ENCODE results near the gene GRM5. TPM values are rescaled to one million over a fixed set of nuclear protein-coding genes. Genes with fewer than 3 reads are reported as not detected.
"Not testable (repeated sequence)": the region's sequence is repeated elsewhere in the genome, so short reads cannot be mapped to it uniquely, and the experiment has no call there.

Gene GRM5
- total RNA-seq, 2 experiments from 2014 or later = not detected

DNA sequence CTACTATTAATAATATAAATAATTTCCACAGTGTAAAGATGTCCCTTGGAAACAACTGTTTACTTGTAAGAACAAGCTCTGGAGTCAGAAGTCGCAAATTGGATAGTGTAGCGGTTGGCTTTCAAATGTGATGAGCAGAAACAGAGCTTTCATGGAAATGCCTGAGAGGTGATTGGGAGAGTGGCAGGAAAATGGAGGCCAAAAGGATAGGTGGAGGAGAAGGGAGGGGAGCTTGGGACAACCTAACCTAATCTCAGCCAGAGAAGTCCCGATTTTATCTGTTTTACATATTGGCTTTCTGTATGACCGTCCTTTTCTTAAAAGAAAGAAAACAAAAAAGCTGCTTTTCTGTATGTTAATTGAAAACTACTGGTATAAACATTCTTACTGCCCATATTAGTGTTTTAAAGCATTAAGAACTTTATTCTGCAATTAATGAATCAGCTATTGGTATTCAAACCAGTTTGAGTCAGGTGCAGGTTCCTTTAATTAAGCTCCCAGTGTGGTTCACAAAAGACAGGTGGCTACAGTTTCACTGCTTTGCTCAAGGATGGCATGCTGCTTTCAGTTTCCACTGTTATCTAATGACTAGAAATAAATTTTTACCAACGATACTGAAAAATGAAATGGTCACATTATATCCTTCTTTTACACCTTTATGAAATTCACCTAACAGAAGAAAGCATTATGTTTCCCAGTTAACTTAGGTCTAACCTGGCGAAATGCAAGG, 117.8 kb downstream of the GRM5 start:
- H3K36me3 Mint-ChIP-seq; H3K27me3 Mint-ChIP-seq; CTCF ChIA-PET; H3K27ac Mint-ChIP-seq; DNase-seq; H3K9me3 Mint-ChIP-seq (ENCODE audit: low read depth); H3K4me1 Mint-ChIP-seq; H3K4me3 Mint-ChIP-seq; ATAC-seq: not testable (repeated sequence)

DNA sequence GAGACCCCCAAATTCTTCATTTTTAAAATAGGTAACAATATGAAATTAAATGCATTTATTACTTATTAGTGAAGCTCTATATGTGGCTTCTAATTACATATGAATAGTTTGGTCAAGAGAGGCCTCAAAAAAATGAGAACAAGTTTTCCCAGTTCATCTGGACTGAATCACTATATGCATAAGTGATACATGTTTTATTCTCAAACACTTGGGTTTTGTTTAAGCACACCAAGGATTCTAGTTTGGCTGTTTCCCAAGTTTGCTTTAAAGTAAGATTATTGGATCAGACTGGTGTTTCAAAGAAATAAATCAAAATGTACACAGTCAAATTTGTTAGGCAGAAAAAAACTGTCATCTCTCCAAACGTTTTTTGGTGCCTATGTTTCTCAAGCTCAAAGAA, 136.1 kb downstream of the GRM5 start:
- H3K36me3 Mint-ChIP-seq; H3K27ac Mint-ChIP-seq; DNase-seq; CTCF ChIA-PET; H3K4me1 Mint-ChIP-seq; ATAC-seq; H3K4me3 Mint-ChIP-seq; H3K27me3 Mint-ChIP-seq; H3K9me3 Mint-ChIP-seq (ENCODE audit: low read depth): not testable (repeated sequence)

DNA sequence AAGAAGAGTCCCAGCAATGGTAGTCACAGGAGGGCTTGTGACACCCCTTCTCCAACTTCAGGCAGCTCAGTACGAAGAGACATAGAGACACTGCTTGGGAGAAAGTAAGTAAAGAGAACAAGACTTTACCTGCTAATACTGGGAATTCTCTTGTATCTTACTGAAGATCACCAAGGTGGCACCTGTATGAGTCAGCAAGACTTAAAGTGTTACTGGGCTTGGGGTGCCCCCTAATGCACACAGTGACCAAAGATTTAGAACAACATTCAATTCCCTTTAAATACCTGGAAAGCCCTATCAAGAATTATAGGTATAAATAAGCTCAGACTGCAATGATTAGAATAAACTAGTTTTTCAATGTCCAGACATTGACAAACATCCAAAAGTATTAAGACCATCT, 148.7 kb downstream of the GRM5 start:
- H3K36me3 Mint-ChIP-seq; H3K9me3 Mint-ChIP-seq (ENCODE audit: low read depth); H3K27me3 Mint-ChIP-seq; H3K27ac Mint-ChIP-seq; H3K4me1 Mint-ChIP-seq; ATAC-seq; H3K4me3 Mint-ChIP-seq; DNase-seq; CTCF ChIA-PET: not testable (repeated sequence)

DNA sequence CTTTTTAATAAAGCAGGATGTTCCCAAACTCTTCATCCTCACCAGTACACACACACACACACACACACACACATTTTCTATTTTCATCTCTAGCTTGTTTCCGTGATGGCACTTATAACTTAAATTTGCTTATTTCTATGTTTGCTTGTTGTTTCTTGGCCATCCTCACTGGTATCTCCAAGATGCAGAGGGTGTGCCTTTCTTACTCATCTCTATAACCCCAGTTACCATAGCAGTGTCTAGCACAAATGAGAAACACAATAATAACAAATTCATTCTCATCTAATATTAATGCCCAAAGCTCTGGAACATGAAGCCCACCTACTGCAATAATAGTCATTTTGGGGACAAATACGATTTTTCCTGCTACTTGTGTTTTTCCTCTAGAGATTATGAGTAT, 156.3 kb downstream of the GRM5 start:
- ATAC-seq = no peak
- H3K36me3 Mint-ChIP-seq = no peaks in the 10 kb centered on the region
- H3K9me3 Mint-ChIP-seq (ENCODE audit: low read depth) = no peaks in the 10 kb centered on the region
- H3K27me3 Mint-ChIP-seq = no peaks in the 10 kb centered on the region
- DNase-seq = no peak
- CTCF ChIA-PET = no interaction called here
- H3K4me1 Mint-ChIP-seq = no peaks in the 10 kb centered on the region
- H3K27ac Mint-ChIP-seq = no peak overlapping the region
- H3K4me3 Mint-ChIP-seq = no peak overlapping the region

DNA sequence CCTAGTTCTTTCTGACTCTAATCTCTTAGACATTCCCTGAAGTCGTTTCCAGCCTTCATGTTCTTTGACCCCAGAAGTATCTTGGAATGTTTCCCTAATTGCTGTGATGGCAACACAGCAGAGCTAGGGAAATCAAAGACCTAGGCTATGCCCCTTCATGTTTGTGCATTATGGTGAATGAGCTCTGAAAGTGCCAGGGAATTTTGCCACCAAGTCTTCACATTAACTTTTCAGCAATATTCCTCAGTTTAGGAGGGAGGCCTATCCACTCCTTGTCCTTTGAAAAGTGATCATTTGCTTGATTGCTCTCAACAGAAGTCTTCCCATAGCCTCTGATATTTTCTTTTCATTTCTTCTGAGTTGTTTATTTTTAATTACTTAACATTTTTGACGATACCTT, 164.3 kb downstream of the GRM5 start:
- H3K36me3 Mint-ChIP-seq; H3K9me3 Mint-ChIP-seq (ENCODE audit: low read depth); ATAC-seq; H3K27ac Mint-ChIP-seq; H3K4me1 Mint-ChIP-seq; H3K27me3 Mint-ChIP-seq; DNase-seq; H3K4me3 Mint-ChIP-seq; CTCF ChIA-PET: not testable (repeated sequence)

- H3K36me3 Mint-ChIP-seq; DNase-seq; ATAC-seq; H3K9me3 Mint-ChIP-seq (ENCODE audit: low read depth); CTCF ChIA-PET; H3K27me3 Mint-ChIP-seq; H3K4me3 Mint-ChIP-seq; H3K4me1 Mint-ChIP-seq; H3K27ac Mint-ChIP-seq: not testable (repeated sequence)
These were observed 176.9 kb downstream of the GRM5 start for GRCh38 chr11:88888855-88889254.

DNA sequence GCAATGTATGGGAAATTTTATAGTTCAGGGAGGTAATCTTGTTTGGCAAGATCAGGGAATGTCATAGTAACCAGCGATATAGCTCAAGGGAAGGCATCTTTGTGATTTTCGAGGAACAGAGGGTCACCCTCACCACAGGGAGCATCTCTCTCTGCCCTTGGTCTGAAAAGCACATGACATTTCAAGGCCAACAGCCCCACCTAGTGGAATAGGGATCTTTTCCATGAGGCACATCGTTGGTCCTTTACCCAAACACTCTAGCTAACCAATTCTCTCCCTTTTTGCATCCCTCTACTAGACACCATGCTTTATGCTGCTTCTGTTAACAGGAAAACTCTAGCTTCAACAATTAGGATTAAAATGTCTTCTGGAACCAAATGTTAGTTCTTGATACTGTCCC, 179.0 kb downstream of the GRM5 start:
- peaks cover 5% of the 10 kb centered on the region for H3K9me3 Mint-ChIP-seq (ENCODE audit: low read depth)
- DNase-seq = no peak
- no peaks in the 10 kb centered on the region for H3K4me1 Mint-ChIP-seq
- ATAC-seq = no peak
- H3K27ac Mint-ChIP-seq = no peak overlapping the region
- H3K27me3 Mint-ChIP-seq = no peaks in the 10 kb centered on the region
- CTCF ChIA-PET = no interaction called here
- no peaks in the 10 kb centered on the region for H3K36me3 Mint-ChIP-seq
- no peak overlapping the region for H3K4me3 Mint-ChIP-seq

DNA sequence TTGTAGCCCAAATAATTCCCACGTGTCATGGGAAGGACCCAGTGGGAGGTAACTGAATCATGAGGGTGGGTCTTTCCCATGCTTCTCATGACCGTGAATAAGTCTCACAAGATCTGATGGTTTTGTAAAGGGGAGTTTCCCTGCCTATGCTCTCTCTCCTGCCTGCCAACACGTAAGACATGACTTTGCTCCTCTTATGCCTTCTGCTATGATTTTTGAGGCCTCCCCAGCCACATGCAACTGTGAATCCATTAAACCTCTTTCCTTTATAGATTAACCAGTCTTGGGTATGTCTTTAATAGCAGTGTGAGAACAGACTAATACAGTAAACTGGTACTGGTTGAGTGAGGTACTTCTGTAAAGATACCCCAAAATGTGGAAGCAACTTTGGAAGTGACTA, 183.0 kb downstream of the GRM5 start:
- H3K4me1 Mint-ChIP-seq; CTCF ChIA-PET; ATAC-seq; H3K36me3 Mint-ChIP-seq; H3K4me3 Mint-ChIP-seq; H3K27me3 Mint-ChIP-seq; H3K9me3 Mint-ChIP-seq (ENCODE audit: low read depth); DNase-seq; H3K27ac Mint-ChIP-seq: not testable (repeated sequence)

DNA sequence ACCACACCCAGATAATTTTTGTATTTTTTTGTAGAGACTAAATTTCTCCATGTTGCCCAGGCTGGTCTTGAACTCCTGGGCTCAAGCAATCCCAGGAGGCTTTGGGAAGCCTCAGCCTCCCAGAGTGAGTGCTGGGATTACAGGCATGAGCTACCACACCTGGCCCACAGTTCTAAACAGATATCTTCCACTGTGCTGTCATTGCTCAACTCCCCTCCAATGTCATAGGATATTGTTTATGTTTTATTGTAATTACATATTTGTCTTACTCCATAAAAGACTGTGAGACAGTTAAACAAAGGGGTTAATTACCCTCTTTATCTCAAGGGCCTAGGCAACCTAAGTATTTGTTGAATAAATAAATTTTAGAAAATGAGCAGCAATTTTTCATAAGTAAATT, 204.2 kb downstream of the GRM5 start:
- Mint-ChIP-seq H3K27me3 (no peaks in the 10 kb centered on the region), H3K4me3 (no peak overlapping the region), H3K9me3 (ENCODE audit: low read depth) (peaks cover 2% of the 10 kb centered on the region), H3K4me1 (no peaks in the 10 kb centered on the region), H3K36me3 (no peaks in the 10 kb centered on the region), H3K27ac (no peak overlapping the region)
- CTCF ChIA-PET = no interaction called here
- DNase-seq = no peak
- no peak for ATAC-seq

DNA sequence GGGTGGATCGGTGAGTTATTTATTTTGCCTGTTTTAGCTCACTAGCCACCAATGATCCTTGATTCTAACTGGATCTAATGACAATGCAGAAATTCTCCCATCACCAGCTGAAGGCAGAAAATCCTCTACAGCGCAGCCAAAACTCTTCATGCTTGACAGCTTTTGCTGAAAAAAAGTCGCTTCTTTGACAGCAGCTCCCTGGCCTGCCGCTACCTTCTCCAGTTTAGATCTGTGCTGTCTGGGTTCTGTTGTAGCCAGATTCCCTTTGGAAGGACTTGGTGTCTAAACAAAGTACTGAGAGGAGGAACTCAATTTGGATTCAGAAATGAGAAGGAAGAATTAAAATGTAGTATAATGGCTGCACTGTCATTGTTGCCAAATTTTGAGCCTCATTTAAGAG, 205.4 kb downstream of the GRM5 start:
- ATAC-seq; DNase-seq; H3K9me3 Mint-ChIP-seq (ENCODE audit: low read depth); H3K36me3 Mint-ChIP-seq; H3K4me1 Mint-ChIP-seq; H3K27me3 Mint-ChIP-seq; CTCF ChIA-PET; H3K27ac Mint-ChIP-seq; H3K4me3 Mint-ChIP-seq: not testable (repeated sequence)

DNA sequence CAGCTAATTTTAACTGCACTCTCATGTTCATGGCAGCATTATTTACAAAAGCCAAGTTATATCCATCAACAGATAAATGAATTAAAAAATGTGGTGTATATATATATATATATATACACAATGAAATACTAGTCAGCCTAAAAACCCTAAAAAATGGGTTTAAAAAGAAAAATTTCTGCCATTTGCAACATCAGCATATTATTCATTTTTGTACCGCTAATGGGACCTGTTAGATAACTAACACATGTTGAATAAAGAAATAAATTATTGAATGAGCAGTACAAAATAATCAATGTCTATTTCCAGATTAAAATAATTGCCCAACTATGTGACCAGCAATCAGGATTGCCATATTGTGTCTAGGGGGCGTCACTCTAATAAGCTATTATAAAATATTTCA, 211.8 kb downstream of the GRM5 start:
- H3K27me3 Mint-ChIP-seq; ATAC-seq; H3K27ac Mint-ChIP-seq; H3K9me3 Mint-ChIP-seq (ENCODE audit: low read depth); CTCF ChIA-PET; H3K4me1 Mint-ChIP-seq; DNase-seq; H3K36me3 Mint-ChIP-seq; H3K4me3 Mint-ChIP-seq: not testable (repeated sequence)

- H3K9me3 Mint-ChIP-seq (ENCODE audit: low read depth); H3K4me3 Mint-ChIP-seq; H3K36me3 Mint-ChIP-seq; H3K4me1 Mint-ChIP-seq; ATAC-seq; CTCF ChIA-PET; DNase-seq; H3K27ac Mint-ChIP-seq; H3K27me3 Mint-ChIP-seq: not testable (repeated sequence)
These were observed 214.2 kb downstream of the GRM5 start for GRCh38 chr11:88851547-88851946.

GRCh38 chr11:88849773-88850172, 216.0 kb downstream of the GRM5 start:
- ATAC-seq; H3K27me3 Mint-ChIP-seq; H3K27ac Mint-ChIP-seq; CTCF ChIA-PET; H3K4me1 Mint-ChIP-seq; H3K36me3 Mint-ChIP-seq; H3K9me3 Mint-ChIP-seq (ENCODE audit: low read depth); H3K4me3 Mint-ChIP-seq; DNase-seq: not testable (repeated sequence)

DNA sequence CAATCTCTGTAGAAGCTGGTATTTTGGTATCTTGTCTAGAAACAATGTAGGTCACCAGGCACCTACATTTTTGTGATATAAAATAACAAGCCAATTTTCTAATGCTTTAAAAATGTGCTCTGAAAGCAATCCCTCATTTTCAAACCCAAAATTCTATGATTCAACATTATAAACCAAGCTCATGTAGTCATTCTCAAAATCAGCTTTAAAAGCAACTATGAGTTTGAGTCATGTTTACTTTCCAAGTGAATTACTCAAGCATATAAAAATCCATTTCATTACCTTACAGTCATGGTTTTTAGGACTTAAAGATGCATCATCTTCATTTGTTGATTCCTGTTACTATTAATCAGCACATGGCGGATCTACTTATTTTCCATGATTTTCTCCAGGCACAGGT, 216.4 kb downstream of the GRM5 start:
- peaks cover 9% of the 10 kb centered on the region for H3K4me1 Mint-ChIP-seq
- no peaks in the 10 kb centered on the region for H3K27me3 Mint-ChIP-seq
- no peak overlapping the region for H3K27ac Mint-ChIP-seq
- no peak for DNase-seq
- no peaks in the 10 kb centered on the region for H3K36me3 Mint-ChIP-seq
- ATAC-seq = no peak
- peaks cover 2% of the 10 kb centered on the region for H3K9me3 Mint-ChIP-seq (ENCODE audit: low read depth)
- CTCF ChIA-PET = no interaction called here
- H3K4me3 Mint-ChIP-seq = no peak overlapping the region

DNA sequence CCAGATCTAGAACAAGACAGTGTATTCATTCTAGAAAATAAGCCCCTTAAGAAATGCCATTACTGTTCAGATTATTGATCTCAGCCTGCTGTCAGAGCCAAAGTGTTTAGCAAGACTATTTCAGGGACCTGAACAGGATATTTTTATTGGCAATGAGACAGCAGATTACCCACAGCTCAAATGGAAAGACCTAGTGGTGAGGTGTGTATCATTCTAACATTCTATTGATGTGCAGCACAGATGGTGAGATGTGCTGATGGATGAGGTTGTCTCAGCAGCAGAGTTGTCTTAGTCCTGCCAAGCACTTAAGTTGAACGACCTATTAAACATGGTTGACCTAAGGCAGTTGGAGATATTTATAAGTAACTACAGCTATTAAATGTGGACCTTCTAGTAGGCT, 219.5 kb downstream of the GRM5 start:
- DNase-seq; H3K36me3 Mint-ChIP-seq; H3K4me3 Mint-ChIP-seq; CTCF ChIA-PET; H3K27ac Mint-ChIP-seq; H3K27me3 Mint-ChIP-seq; H3K9me3 Mint-ChIP-seq (ENCODE audit: low read depth); ATAC-seq: not testable (repeated sequence)
- peaks cover 19% of the 10 kb centered on the region for H3K4me1 Mint-ChIP-seq
